IMR-90 (cell line): ENCODE data around the gene HLA-DOB. TPM values are rescaled to one million over a fixed set of nuclear protein-coding genes. Genes with fewer than 3 reads are reported as not detected.

ENCODE experiments used
- ATAC-seq: fragments of 200-7000 bp; cut with Tn5 transposase; 2 replicates; pipeline ENCODE4 v1.9.1; 2020; ENCODE audit warnings: low read depth, mild to moderate bottlenecking, moderate library complexity
- BruUV-seq: library from RNA; stranded (reverse); fragments of 400-500 nt; replicated peaks from 2 replicates; lab custom pipeline; 2021; lab: Mats Ljungman, UMichigan
- CTCF ChIA-PET: fragments of 300-600 bp; formaldehyde crosslinking; extraction: SDS; loops from one replicate; lab custom pipeline; 2021; ENCODE audit warnings: antibody characterized with exemption; lab: Yijun Ruan, JAX
- POLR2A ChIA-PET: fragments of 300-600 bp; sonication (Branson Sonifier 250); formaldehyde crosslinking; loops from one replicate; lab custom pipeline; 2022; ENCODE audit warnings: antibody characterized with exemption; ENCODE audit not compliant: unreplicated experiment; lab: Charles Lee
- DNase-seq: peaks from one replicate; pipeline ENCODE4 v3.0.0; 2013
- H2AFZ ChIP-seq: replicated peaks from 2 replicates; pipeline ENCODE3; 2013; ENCODE audit warnings: low read length, mild to moderate bottlenecking; ENCODE audit not compliant: poor library complexity
- H2AK5ac ChIP-seq: 2 replicates; pipeline ENCODE4 v1.6.1; 2013; ENCODE audit warnings: low read depth, low read length, inconsistent platforms
- H2AK9ac ChIP-seq: replicated peaks from 2 replicates; pipeline ENCODE3; 2013; ENCODE audit warnings: mild to moderate bottlenecking, low read depth, low read length, moderate library complexity; ENCODE audit not compliant: poor library complexity
- H2BK120ac ChIP-seq: 2 replicates; pipeline ENCODE4 v1.6.1; 2013; ENCODE audit warnings: low read depth, low read length, inconsistent platforms
- H2BK15ac ChIP-seq: 3 replicates; pipeline ENCODE4 v1.6.1; 2013; ENCODE audit warnings: low read depth, low read length, inconsistent platforms
- H2BK20ac ChIP-seq: 2 replicates; pipeline ENCODE4 v1.6.1; 2013; ENCODE audit warnings: low read depth, mild to moderate bottlenecking, inconsistent platforms, low read length, moderate library complexity
- H2BK5ac ChIP-seq: 2 replicates; pipeline ENCODE4 v1.6.1; 2013; ENCODE audit warnings: mild to moderate bottlenecking, low read depth, low read length, inconsistent platforms; ENCODE audit not compliant: poor library complexity, severe bottlenecking
- H3K14ac ChIP-seq: replicated peaks from 2 replicates; pipeline ENCODE4 v1.6.1; 2013; ENCODE audit warnings: low read depth, low read length, inconsistent platforms
- H3K18ac ChIP-seq: 2 replicates; pipeline ENCODE4 v1.6.1; 2013; ENCODE audit warnings: low read depth, low read length, control low read depth
- H3K23ac ChIP-seq: 2 replicates; pipeline ENCODE4 v1.6.1; 2013; ENCODE audit warnings: low read depth, low read length, inconsistent platforms
- H3K27ac ChIP-seq: 2 replicates; pipeline ENCODE4 v1.5.1; 2013; ENCODE audit warnings: mild to moderate bottlenecking, control low read depth, low read length; ENCODE audit not compliant: insufficient read depth
- H3K27me3 ChIP-seq: 2 replicates; pipeline ENCODE4 v1.6.1; 2013; ENCODE audit warnings: low read length; ENCODE audit not compliant: control insufficient read depth, insufficient read depth
- H3K36me3 ChIP-seq: 2 replicates; pipeline ENCODE4 v1.6.1; 2013; ENCODE audit warnings: low read length, mixed read lengths; ENCODE audit not compliant: control insufficient read depth, insufficient read depth
- H3K4ac ChIP-seq: 2 replicates; pipeline ENCODE4 v1.6.1; 2013; ENCODE audit warnings: low read depth, low read length, inconsistent platforms
- H3K4me1 ChIP-seq: 2 replicates; pipeline ENCODE4 v1.6.1; 2013; ENCODE audit warnings: low read length, mixed read lengths; ENCODE audit not compliant: control insufficient read depth, insufficient read depth
- H3K4me2 ChIP-seq: 2 replicates; pipeline ENCODE4 v1.6.1; 2013; ENCODE audit warnings: low read depth, mild to moderate bottlenecking, control low read depth, low read length, moderate library complexity
- H3K4me3 ChIP-seq: 2 replicates; pipeline ENCODE4 v1.5.1; 2013; ENCODE audit warnings: low read depth, mild to moderate bottlenecking, control low read depth, low read length, moderate library complexity; ENCODE audit not compliant: insufficient read depth
- H3K56ac ChIP-seq: 2 replicates; pipeline ENCODE4 v1.6.1; 2013; ENCODE audit warnings: low read length, inconsistent platforms; ENCODE audit not compliant: insufficient read depth; ENCODE audit errors: extremely low read depth
- H3K79me1 ChIP-seq, 2 experiments: 2 replicates each; pipeline ENCODE4 v1.6.1; 2013; ENCODE audit warnings: low read length in 2 of 2, inconsistent platforms in 1 of 2, low read depth in 1 of 2
- H3K9ac ChIP-seq: 2 replicates; pipeline ENCODE4 v1.6.1; 2013; ENCODE audit warnings: low read depth, low read length, control low read depth
- H3K9me1 ChIP-seq: 2 replicates; pipeline ENCODE4 v1.6.1; 2013; ENCODE audit warnings: low read length, inconsistent platforms; ENCODE audit not compliant: insufficient read depth
- H3K9me3 ChIP-seq: 2 replicates; pipeline ENCODE4 v1.6.1; 2013; ENCODE audit warnings: low read length; ENCODE audit not compliant: control insufficient read depth, insufficient read depth
- H4K20me1 ChIP-seq: 2 replicates; pipeline ENCODE4 v1.6.1; 2013; ENCODE audit warnings: low read length, inconsistent platforms; ENCODE audit not compliant: insufficient read depth
- H4K5ac ChIP-seq: 2 replicates; pipeline ENCODE4 v1.6.1; 2013; ENCODE audit warnings: mild to moderate bottlenecking, low read depth, low read length, control low read depth
- H4K8ac ChIP-seq, 2 experiments: 2 replicates each; pipeline ENCODE4 v1.6.1; 2013; ENCODE audit warnings: low read depth in 2 of 2, low read length in 2 of 2, control low read depth in 1 of 2, inconsistent platforms in 1 of 2
- H4K91ac ChIP-seq: 2 replicates; pipeline ENCODE4 v1.6.1; 2013; ENCODE audit warnings: low read depth, low read length, inconsistent platforms; ENCODE audit not compliant: insufficient read depth
- BHLHE40 ChIP-seq: fragments of 150-350 bp; IDR thresholded peaks from 2 replicates; pipeline ENCODE4 v1.6.1; 2016; ENCODE audit warnings: mild to moderate bottlenecking, low read depth, low read length
- CEBPB ChIP-seq: IDR thresholded peaks from 2 replicates; pipeline ENCODE4 v1.6.1; 2012; ENCODE audit warnings: low read depth, low read length, improper control_type of control experiment
- MAFK ChIP-seq: IDR thresholded peaks from 2 replicates; pipeline ENCODE4 v1.6.1; 2012; ENCODE audit warnings: low read depth, low read length, improper control_type of control experiment
- MAZ ChIP-seq: IDR thresholded peaks from 2 replicates; pipeline ENCODE4 v1.6.1; 2012; ENCODE audit warnings: low read depth, mild to moderate bottlenecking, low read length, improper control_type of control experiment, moderate library complexity, borderline replicate concordance
- NFE2L2 ChIP-seq: fragments of 150-350 bp; IDR thresholded peaks from 2 replicates; pipeline ENCODE4 v1.6.1; 2016; ENCODE audit warnings: low read depth, mild to moderate bottlenecking, low read length
- USF2 ChIP-seq: fragments of 150-350 bp; IDR thresholded peaks from 2 replicates; pipeline ENCODE4 v1.6.1; 2017; ENCODE audit warnings: mild to moderate bottlenecking, antibody characterized with exemption, low read length, low read depth
- WGBS, 2 experiments: methylation state at CpG; one replicate each; pipeline versions ENCODE4 v1.1.5 to v1.1.7; 2013; ENCODE audit warnings: missing lambda C conversion rate in 2 of 2; ENCODE audit not compliant: insufficient read length in 1 of 2; ENCODE audit errors: extremely low coverage in 2 of 2; 5-methylcytosine and 5-hydroxymethylcytosine counted together
- dilution Hi-C: fragments of 300-500 bp; cut with HindIII; formaldehyde crosslinking; loops from one replicate; pipeline ENCODE4 v1.14.3; 2018; ENCODE audit warnings: low sequenced_read_pairs; ENCODE audit not compliant: unreplicated experiment
- in situ Hi-C: fragments of 300-500 bp; cut with MboI; formaldehyde crosslinking; loops from 3 replicates; pipeline ENCODE4 v1.14.3; 2019; ENCODE audit warnings: low sequenced_read_pairs, inconsistent platforms, mixed read lengths
- intact Hi-C: fragments of 100-400 bp; cut with micrococcal nuclease; formaldehyde crosslinking; loops from 2 replicates; pipeline ENCODE4 v1.10.0; 2022
- polyA plus RNA-seq, 3 experiments: library from polyadenylated mRNA; depleted of rRNA; stranded (reverse); fragments of >200 nt; gene quantifications; 2 replicates each; pipeline ENCODE4 v1.2.3, GENCODE V29; 2012; ENCODE audit warnings: low replicate concordance in 1 of 3
- total RNA-seq: library from RNA; depleted of rRNA; stranded (reverse); fragments of >200 nt; gene quantifications from 2 replicates; pipeline ENCODE4 v1.2.3, GENCODE V29; 2012

The HLA-DOB gene
- total and polyA plus RNA-seq, 2 of the 4 experiments (the other 2 are of a cell fraction), result 0.36 to 2.3 TPM

GRCh38 chr6:32847004-32847403 lies 30.2 kb upstream of the HLA-DOB start:
- H3K27me3 ChIP-seq, result no peaks in the 10 kb centered on the region
- no peak overlapping the region for H3K4me3 ChIP-seq
- no peak overlapping the region for H2BK5ac ChIP-seq
- CTCF ChIA-PET, result no interaction called here
- H3K9ac ChIP-seq, result no peak overlapping the region
- no peak overlapping the region for H3K23ac ChIP-seq
- H3K56ac ChIP-seq, result no peak overlapping the region
- H2BK15ac ChIP-seq, result no peak overlapping the region
- POLR2A ChIA-PET, result no interaction called here
- no peak overlapping the region for H4K91ac ChIP-seq
- H2AFZ ChIP-seq, result no peak overlapping the region
- intact Hi-C loops (no loop called here), in situ Hi-C loops (no loop called here), dilution Hi-C loops (no loop called here)
- H4K20me1 ChIP-seq, result no peaks in the 10 kb centered on the region
- WGBS, 2 experiments, result 100% methylated on average over 5 of the region's 10 CpGs; no CpG with 5 or more reads in 1 of the 2 experiments
- no peak overlapping the region for H3K4ac ChIP-seq
- no peak overlapping the region for H2AK5ac ChIP-seq
- peaks cover 34% of the 10 kb centered on the region for H3K36me3 ChIP-seq
- no TSS peak for BruUV-seq
- H3K4me1 ChIP-seq, result peaks cover 2% of the 10 kb centered on the region; the same call in 1 of the 2 replicates
- no peak overlapping the region for H2BK120ac ChIP-seq
- no peak overlapping the region for H3K4me2 ChIP-seq
- H3K79me1 ChIP-seq, result peaks cover 2 to 46% of the 10 kb centered on the region in 2 experiments
- no peak overlapping the region for H2BK20ac ChIP-seq
- no peak for ATAC-seq
- H2AK9ac ChIP-seq, result no peak overlapping the region
- no peaks in the 10 kb centered on the region for H3K9me3 ChIP-seq
- TF ChIP-seq MAZ (no peak), BHLHE40 (no peak), CEBPB (no peak), USF2 (no peak), MAFK (no peak), NFE2L2 (no peak)
- peaks cover 23% of the 10 kb centered on the region for H3K9me1 ChIP-seq
- no peak overlapping the region for H3K27ac ChIP-seq
- H3K18ac ChIP-seq, result no peak overlapping the region
- H3K14ac ChIP-seq, result no peak overlapping the region
- H4K5ac ChIP-seq, result no peak overlapping the region
- DNase-seq, result no peak
- no peak overlapping the region for H4K8ac ChIP-seq
